GM12872 (cell line): Measurements from ENCODE around the gene DVL1.

Experiments used
- CTCF ChIP-seq: IDR thresholded peaks from 3 replicates; pipeline ENCODE4 v1.5.1; 2011; ENCODE audit warnings: low read depth, mild to moderate bottlenecking, low read length, moderate library complexity; ENCODE audit not compliant: insufficient read depth

DVL1 gene

GRCh38 chr1:1345860-1346500 lies 3.2 kb downstream of the DVL1 start:
- no peak for TF ChIP-seq CTCF

- no peak for TF ChIP-seq CTCF
Measured at GRCh38 chr1:1345384-1345783, 3.8 kb downstream of the DVL1 start.

- TF ChIP-seq CTCF = peak; percentile 33; the same call in 1 of the 3 replicates
Measured at GRCh38 chr1:1344655-1345361, 4.4 kb downstream of the DVL1 start.

GRCh38 chr1:1343811-1344421 lies 5.3 kb downstream of the DVL1 start:
- TF ChIP-seq CTCF = no peak

GRCh38 chr1:1342584-1343115 lies 6.6 kb downstream of the DVL1 start:
- no peak for TF ChIP-seq CTCF

GRCh38 chr1:1342061-1342562 lies 7.1 kb downstream of the DVL1 start:
- no peak for TF ChIP-seq CTCF

- TF ChIP-seq CTCF = no peak
Measured at GRCh38 chr1:1341549-1342021, 7.6 kb downstream of the DVL1 start.
